ENCODE data around the gene OPN1MW3.
A peak's percentile ranks its signal among the peaks of the same experiment; 100 is the strongest.
"Not testable (repeated sequence)": the region's sequence is repeated elsewhere in the genome, so short reads cannot be mapped to it uniquely, and the experiment has no call there.

OPN1MW3 gene

GRCh38 chrX:154296731-154297130 is 39.3 kb downstream of the OPN1MW3 start:
- DNase-seq = no peak

- peak; percentile 78 for DNase-seq
These were observed 40.9 kb downstream of the OPN1MW3 start for GRCh38 chrX:154298312-154298711.

GRCh38 chrX:154300816-154301215 is 43.4 kb downstream of the OPN1MW3 start:
- no peak for DNase-seq

GRCh38 chrX:154302998-154303397 is 45.6 kb downstream of the OPN1MW3 start:
- DNase-seq = not testable (repeated sequence)

- no peak for DNase-seq
These were observed 46.1 kb downstream of the OPN1MW3 start for GRCh38 chrX:154303476-154303875.

GRCh38 chrX:154304846-154305245 is 47.5 kb downstream of the OPN1MW3 start:
- peak; percentile 26 for DNase-seq

GRCh38 chrX:154305541-154306205 is 48.3 kb downstream of the OPN1MW3 start:
- no peak for DNase-seq

- DNase-seq = no peak
These were observed 49.8 kb downstream of the OPN1MW3 start for GRCh38 chrX:154307202-154307601.

- DNase-seq = peak; percentile 77
These were observed 50.9 kb downstream of the OPN1MW3 start for GRCh38 chrX:154308108-154308946.

GRCh38 chrX:154309041-154309775 is 51.8 kb downstream of the OPN1MW3 start:
- no peak for DNase-seq

GRCh38 chrX:154310616-154311536 is 53.5 kb downstream of the OPN1MW3 start:
- DNase-seq = no peak

- no peak for DNase-seq
These were observed 54.7 kb downstream of the OPN1MW3 start for GRCh38 chrX:154312116-154312515.

- DNase-seq = no peak
These were observed 55.8 kb downstream of the OPN1MW3 start for GRCh38 chrX:154313147-154313546.

GRCh38 chrX:154315416-154315815 is 58.0 kb downstream of the OPN1MW3 start:
- DNase-seq = no peak

GRCh38 chrX:154317391-154317995 is 60.1 kb downstream of the OPN1MW3 start:
- peak; percentile 27 for DNase-seq

- no peak for DNase-seq
These were observed 63.0 kb downstream of the OPN1MW3 start for GRCh38 chrX:154320406-154320805.

Data from RPMI8226 (cell line).